Natural killer cell (primary cell): ENCODE data around the gene FRMD4A. TPM values are rescaled to one million over a fixed set of nuclear protein-coding genes. Genes with fewer than 3 reads are reported as not detected.

Experiments used
- ATAC-seq, 3 donors: fragments of 150-1000 bp in 2 of 3; fragments of 200-7000 bp in 1 of 3; cut with Tn5 transposase; 1 replicate in 1 of 3; 2 replicates in 2 of 3; pipeline ENCODE4 v1.10.0; 2021; ENCODE audit warnings: mild to moderate bottlenecking in 2 of 3, moderate library complexity in 2 of 3
- DNase-seq, 2 donors: peaks; one replicate each; pipeline versions ENCODE4 v3.0.0 to v3.0.0-alpha.2; 2013 to 2021; ENCODE audit warnings: mixed read lengths in 1 of 2
- H3K27ac ChIP-seq: one replicate; pipeline ENCODE4 v1.5.1; 2013; ENCODE audit warnings: mild to moderate bottlenecking, low read length
- H3K27me3 ChIP-seq: one replicate; pipeline ENCODE4 v1.6.1; 2013; ENCODE audit warnings: low read length; ENCODE audit not compliant: control insufficient read depth, insufficient read depth
- H3K36me3 ChIP-seq: one replicate; pipeline ENCODE4 v1.6.1; 2013; ENCODE audit warnings: low read length; ENCODE audit not compliant: control insufficient read depth, insufficient read depth
- H3K4me1 ChIP-seq: one replicate; pipeline ENCODE4 v1.6.1; 2013; ENCODE audit warnings: low read length; ENCODE audit not compliant: control insufficient read depth, insufficient read depth
- H3K4me3 ChIP-seq: one replicate; pipeline ENCODE4 v1.5.1; 2013; ENCODE audit warnings: low read length
- H3K9me3 ChIP-seq: one replicate; pipeline ENCODE4 v1.6.1; 2013; ENCODE audit warnings: low read length; ENCODE audit not compliant: control insufficient read depth, insufficient read depth
- H3K27ac Mint-ChIP-seq, 2 donors: one replicate each; pipeline ENCODE4 v1.8.0; 2022; ENCODE audit warnings: mild to moderate bottlenecking in 2 of 2, mixed read lengths in 2 of 2, moderate library complexity in 1 of 2
- H3K27me3 Mint-ChIP-seq, 2 donors: one replicate each; pipeline ENCODE4 v1.8.0; 2022; ENCODE audit warnings: low read depth in 2 of 2, mixed read lengths in 2 of 2
- H3K36me3 Mint-ChIP-seq: one replicate; pipeline ENCODE4 v1.8.0; 2022; ENCODE audit warnings: mixed read lengths
- H3K4me1 Mint-ChIP-seq, 2 donors: one replicate each; pipeline ENCODE4 v1.8.0; 2022; ENCODE audit warnings: mixed read lengths in 2 of 2
- H3K4me3 Mint-ChIP-seq: one replicate; pipeline ENCODE4 v1.8.0; 2022; ENCODE audit warnings: mild to moderate bottlenecking, moderate library complexity, mixed read lengths
- H3K9me3 Mint-ChIP-seq, 2 donors: one replicate each; pipeline ENCODE4 v1.8.0; 2022; ENCODE audit warnings: mixed read lengths in 2 of 2
- WGBS: methylation state at CpG from one replicate; pipeline ENCODE4 v1.1.7; 2013; ENCODE audit warnings: missing lambda C conversion rate; ENCODE audit not compliant: insufficient coverage; 5-methylcytosine and 5-hydroxymethylcytosine counted together
- intact Hi-C: fragments of 100-400 bp; cut with micrococcal nuclease; formaldehyde crosslinking; loops from one replicate; pipeline ENCODE4 v1.14.2; 2022
- total RNA-seq, 4 donors: library from RNA; stranded (reverse); fragments of 120-200 nt in 1 of 4; gene quantifications; one replicate each; pipeline versions ENCODE4 v1.2.3 to v1.2.4, GENCODE V29; 2013 to 2022
- TF ChIP-seq, protein P1 (sequence below): fragments of 200-600 bp; IDR thresholded peaks from one replicate; pipeline ENCODE4 v1.8.0; 2022; ENCODE audit warnings: antibody characterized with exemption

The FRMD4A gene
- total RNA-seq, 3 donors from 2014 or later (not counting 1 experiment from before 2014, with no cell fraction given), result 0.36 to 0.38 TPM; not detected in 1

DNA sequence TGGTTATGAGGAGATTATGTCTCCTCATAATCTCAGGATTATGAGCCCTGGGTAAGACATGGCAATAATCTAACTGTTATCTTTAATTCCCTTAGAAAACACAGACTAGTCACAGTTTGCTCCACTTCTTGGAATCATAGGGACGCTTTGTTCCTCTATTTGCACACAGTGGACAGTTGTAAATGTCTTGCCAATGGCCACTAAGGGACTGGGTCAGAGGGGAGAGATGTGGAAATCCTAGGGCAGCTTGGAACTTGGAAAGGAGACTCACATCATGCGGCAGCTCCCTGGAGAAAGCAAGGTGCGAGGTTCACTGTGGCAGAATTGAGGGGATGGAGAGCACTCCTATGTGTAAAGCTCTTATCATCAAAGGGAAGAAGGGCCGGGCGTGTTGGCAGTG is 477.9 kb downstream of the FRMD4A start:
- Mint-ChIP-seq H3K4me3 (no peak overlapping the region), H3K36me3 (no peaks in the 10 kb centered on the region), H3K27me3 (peaks cover 17 to 26% of the 10 kb centered on the region in 2 donors), H3K9me3 (no peaks in the 10 kb centered on the region), H3K4me1 (peaks cover under 1 to 6% of the 10 kb centered on the region in 2 donors), H3K27ac (no peak overlapping the region)
- Histone ChIP-seq H3K27me3 (no peaks in the 10 kb centered on the region), H3K4me3 (no peak overlapping the region), H3K9me3 (no peaks in the 10 kb centered on the region), H3K4me1 (no peaks in the 10 kb centered on the region), H3K36me3 (no peaks in the 10 kb centered on the region), H3K27ac (no peak overlapping the region)
- intact Hi-C loops, result no loop called here
- TF ChIP-seq, protein P1, sequence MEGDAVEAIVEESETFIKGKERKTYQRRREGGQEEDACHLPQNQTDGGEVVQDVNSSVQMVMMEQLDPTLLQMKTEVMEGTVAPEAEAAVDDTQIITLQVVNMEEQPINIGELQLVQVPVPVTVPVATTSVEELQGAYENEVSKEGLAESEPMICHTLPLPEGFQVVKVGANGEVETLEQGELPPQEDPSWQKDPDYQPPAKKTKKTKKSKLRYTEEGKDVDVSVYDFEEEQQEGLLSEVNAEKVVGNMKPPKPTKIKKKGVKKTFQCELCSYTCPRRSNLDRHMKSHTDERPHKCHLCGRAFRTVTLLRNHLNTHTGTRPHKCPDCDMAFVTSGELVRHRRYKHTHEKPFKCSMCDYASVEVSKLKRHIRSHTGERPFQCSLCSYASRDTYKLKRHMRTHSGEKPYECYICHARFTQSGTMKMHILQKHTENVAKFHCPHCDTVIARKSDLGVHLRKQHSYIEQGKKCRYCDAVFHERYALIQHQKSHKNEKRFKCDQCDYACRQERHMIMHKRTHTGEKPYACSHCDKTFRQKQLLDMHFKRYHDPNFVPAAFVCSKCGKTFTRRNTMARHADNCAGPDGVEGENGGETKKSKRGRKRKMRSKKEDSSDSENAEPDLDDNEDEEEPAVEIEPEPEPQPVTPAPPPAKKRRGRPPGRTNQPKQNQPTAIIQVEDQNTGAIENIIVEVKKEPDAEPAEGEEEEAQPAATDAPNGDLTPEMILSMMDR, result no peak
- ATAC-seq (no peak), DNase-seq (no peak)
- WGBS, result 93% methylated on average over 5 of the region's 5 CpGs

DNA sequence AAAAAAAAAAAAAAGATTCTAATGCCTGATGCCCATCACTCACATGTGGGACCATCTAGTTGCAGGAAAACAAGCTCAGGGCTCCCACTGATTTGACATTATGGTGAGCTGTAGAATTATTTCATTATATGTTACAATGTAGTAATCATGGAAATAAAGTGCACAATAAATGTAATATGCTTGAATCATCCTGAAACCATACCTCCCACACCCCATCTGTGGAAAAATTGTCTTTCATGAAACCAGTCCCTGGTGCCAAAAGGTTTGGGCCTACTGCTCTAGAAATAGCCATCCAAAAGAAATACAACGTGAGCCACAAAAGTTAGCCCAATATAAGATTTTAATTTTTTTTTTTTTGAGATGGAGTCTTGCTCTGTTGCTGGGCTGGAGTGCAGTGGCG is 478.8 kb downstream of the FRMD4A start:
- H3K9me3 Mint-ChIP-seq, result no peaks in the 10 kb centered on the region
- DNase-seq (no peak), ATAC-seq (no peak)
- TF ChIP-seq, protein P1, result no peak
- Histone ChIP-seq H3K36me3 (no peaks in the 10 kb centered on the region), H3K27me3 (no peaks in the 10 kb centered on the region), H3K27ac (no peak overlapping the region), H3K9me3 (no peaks in the 10 kb centered on the region), H3K4me3 (no peak overlapping the region), H3K4me1 (peaks cover 7% of the 10 kb centered on the region)
- intact Hi-C loops, result no loop called here
- H3K36me3 Mint-ChIP-seq, result no peaks in the 10 kb centered on the region
- H3K4me1 Mint-ChIP-seq, result peaks cover 8 to 10% of the 10 kb centered on the region in 2 donors
- peaks cover 24 to 34% of the 10 kb centered on the region in 2 donors for H3K27me3 Mint-ChIP-seq
- no peak overlapping the region for H3K27ac Mint-ChIP-seq
- no peak overlapping the region for H3K4me3 Mint-ChIP-seq
- WGBS, result 89% methylated on average over 2 of the region's 2 CpGs

DNA sequence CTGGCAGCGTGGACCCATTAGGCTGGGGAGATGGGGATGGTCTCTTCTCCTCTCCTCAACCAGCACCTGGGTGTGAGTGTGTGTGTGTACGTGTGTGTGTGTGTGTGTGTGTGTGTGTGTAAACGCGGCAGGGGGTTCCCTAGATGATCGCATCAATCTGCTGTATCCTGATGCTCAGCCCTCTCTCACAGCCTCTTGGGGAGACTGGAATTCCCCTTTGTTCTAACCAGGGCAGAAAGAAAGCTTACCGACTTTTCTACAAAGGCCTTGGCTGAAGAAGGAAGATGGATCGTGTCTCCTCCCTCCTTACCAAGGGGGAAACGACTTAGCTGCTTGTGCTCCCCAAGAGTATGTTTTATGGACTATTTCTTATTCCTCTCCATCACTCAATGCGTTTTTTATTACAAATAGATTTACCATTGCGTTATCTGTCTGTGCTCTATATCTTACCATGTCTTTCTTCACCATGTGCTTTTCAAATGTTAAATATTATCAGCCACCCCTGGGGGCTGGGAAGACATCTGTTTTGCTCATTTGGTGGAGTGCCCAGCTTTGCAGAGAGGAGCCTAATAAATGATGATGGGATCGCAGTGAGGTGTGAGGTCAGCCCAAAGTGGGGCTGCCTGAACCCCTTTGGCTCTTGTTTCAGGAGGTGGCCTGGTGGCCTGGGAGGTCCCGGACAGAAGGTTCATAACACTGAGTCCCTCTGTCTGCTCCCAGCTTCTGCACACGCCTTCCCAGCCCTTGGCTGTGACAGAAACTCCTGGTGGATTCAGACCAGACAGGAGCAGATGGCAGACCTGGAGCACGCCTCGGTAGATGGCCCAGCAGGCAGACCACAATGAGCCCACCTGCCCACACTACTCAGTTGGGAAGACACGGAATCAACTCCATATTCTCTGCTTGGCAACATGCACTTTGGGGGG is 481.9 kb downstream of the FRMD4A start:
- H3K4me3 ChIP-seq, result no peak overlapping the region
- H3K27me3 Mint-ChIP-seq, result peaks cover 34 to 51% of the 10 kb centered on the region in 2 donors
- peaks cover 5 to 8% of the 10 kb centered on the region in 2 donors for H3K4me1 Mint-ChIP-seq
- ATAC-seq (no peak), DNase-seq (no peak)
- H3K27me3 ChIP-seq, result peaks cover 2% of the 10 kb centered on the region
- no peak overlapping the region for H3K27ac ChIP-seq
- intact Hi-C loops, result no loop called here
- H3K4me1 ChIP-seq, result peaks cover 7% of the 10 kb centered on the region
- H3K27ac Mint-ChIP-seq, result no peak overlapping the region
- H3K9me3 Mint-ChIP-seq, result no peaks in the 10 kb centered on the region
- H3K36me3 Mint-ChIP-seq, result no peaks in the 10 kb centered on the region
- H3K4me3 Mint-ChIP-seq, result no peak overlapping the region
- TF ChIP-seq, protein P1, result no peak
- no peaks in the 10 kb centered on the region for H3K9me3 ChIP-seq
- no peaks in the 10 kb centered on the region for H3K36me3 ChIP-seq
- 88% methylated on average over 10 of the region's 16 CpGs for WGBS
